ENCODE measurements around the gene VPS37B. TPM values are rescaled to one million over a fixed set of nuclear protein-coding genes. Genes with fewer than 3 reads are reported as not detected.

Gene VPS37B
- total and polyA plus RNA-seq, 2 donors (not counting 3 experiments of a cell fraction or from before 2014, with no cell fraction given), result 39.5 to 45.9 TPM

DNA sequence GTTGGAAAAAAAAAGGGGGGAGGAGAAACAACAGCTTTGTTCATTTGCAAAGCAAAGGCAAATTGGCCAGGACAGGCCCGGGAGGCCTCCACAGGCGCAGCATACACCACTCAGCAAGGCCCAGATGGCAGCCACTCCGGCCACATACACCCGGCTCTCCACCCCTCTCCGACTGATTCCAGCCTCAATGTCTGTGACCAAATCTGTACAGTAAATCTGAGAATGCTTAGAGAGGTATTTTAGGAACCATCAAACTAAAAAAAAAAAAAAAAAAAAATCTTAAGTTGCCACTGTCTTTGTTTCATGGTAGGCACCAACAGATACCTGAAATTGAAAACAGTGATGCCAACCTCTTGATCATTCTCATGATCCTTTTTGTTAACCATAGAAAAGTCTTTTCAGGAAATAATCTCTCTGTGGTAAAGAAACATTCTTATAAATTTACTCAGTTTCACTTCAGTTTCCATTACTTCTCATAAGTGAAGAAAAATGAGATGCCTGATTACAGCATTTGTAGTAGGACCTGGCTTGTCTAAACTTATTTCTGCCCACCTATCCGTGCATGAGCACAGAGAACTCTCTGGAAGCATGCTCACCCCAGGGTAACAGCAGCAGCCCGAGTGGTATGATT lies 20.2 kb downstream of the VPS37B start:
- no peak for FAIRE-seq

More for the DNA sequence above, 20.2 kb downstream of the VPS37B start:
- ChIA-PET CTCF (interaction anchor here (1.0 kb wide), 1 partner anchor 11 kb away, joined by 3 read pairs; no protein-coding TSS in a partner anchor), POLR2A (no interaction called here)
- no peaks in the 10 kb centered on the region for H4K20me1 ChIP-seq (replicated peaks; ENCODE audit: control insufficient read depth, extremely low read depth, insufficient read depth, low read length)
- intact Hi-C loops (cut with micrococcal nuclease), result no loop called here
- BruUV-seq (replicated peaks), result no TSS peak
- H3K79me2 ChIP-seq (ENCODE audit: control insufficient read depth, insufficient read depth, low read length), result peaks cover 87% of the 10 kb centered on the region
- no peak overlapping the region for H3K27ac ChIP-seq (ENCODE audit: insufficient read depth, low read depth, low read length)
- no peak overlapping the region for H3K4me2 ChIP-seq (ENCODE audit: insufficient read depth, low read length)
- dilution Hi-C loops (cut with MboI; ENCODE audit: extremely low pct_ligation_motif_present, low sequenced_read_pairs), result no loop called here
- no peak for DNase-seq (ENCODE audit: low read depth, low spot score)
- no peak overlapping the region for H3K9ac ChIP-seq (replicated peaks; ENCODE audit: extremely low read depth, insufficient read depth, low read length)
- no peaks in the 10 kb centered on the region for H3K9me1 ChIP-seq (replicated peaks; ENCODE audit: control insufficient read depth, extremely low read depth, insufficient read depth, low read length)
- H2AFZ ChIP-seq (ENCODE audit: low read depth, low read length), result no peak overlapping the region
- no peaks in the 10 kb centered on the region for H3K36me3 ChIP-seq (ENCODE audit: control insufficient read depth in 2 of 2, extremely low read depth in 1 of 2, insufficient read depth in 2 of 2, low read length in 2 of 2)
- no peaks in the 10 kb centered on the region for H3K9me3 ChIP-seq (replicated peaks; ENCODE audit: control insufficient read depth, insufficient read depth, low read length)
- peaks cover 26% of the 10 kb centered on the region for H3K4me1 ChIP-seq (ENCODE audit: control insufficient read depth, extremely low read depth, insufficient read depth, low read length)
- no peak overlapping the region for H3K4me3 ChIP-seq (replicated peaks in 1 of 3; ENCODE audit: insufficient read depth in 1 of 3, low read depth in 1 of 3, low read length in 3 of 3)
- H3K27me3 ChIP-seq (ENCODE audit: control insufficient read depth in 2 of 2, insufficient read depth in 2 of 2, low read length in 2 of 2), result no peaks in the 10 kb centered on the region
- TF ChIP-seq MYC (IDR thresholded peaks at IDR 0.05; ENCODE audit: low read depth, low read length) (no peak), POLR2A (IDR thresholded peaks at IDR 0.05; ENCODE audit: low read depth, low read length) (no peak), GATA2 (IDR thresholded peaks at IDR 0.05; ENCODE audit: insufficient read depth, insufficient read length, low read depth, low read length) (no peak), JUN (IDR thresholded peaks at IDR 0.05; ENCODE audit: borderline replicate concordance, insufficient read depth, insufficient read length, low read depth) (no peak)
- TF ChIP-seq, protein P1, sequence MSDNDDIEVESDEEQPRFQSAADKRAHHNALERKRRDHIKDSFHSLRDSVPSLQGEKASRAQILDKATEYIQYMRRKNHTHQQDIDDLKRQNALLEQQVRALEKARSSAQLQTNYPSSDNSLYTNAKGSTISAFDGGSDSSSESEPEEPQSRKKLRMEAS (IDR thresholded peaks at IDR 0.05; ENCODE audit: insufficient read depth, insufficient read length), result no peak
- TF ChIP-seq, protein P2, sequence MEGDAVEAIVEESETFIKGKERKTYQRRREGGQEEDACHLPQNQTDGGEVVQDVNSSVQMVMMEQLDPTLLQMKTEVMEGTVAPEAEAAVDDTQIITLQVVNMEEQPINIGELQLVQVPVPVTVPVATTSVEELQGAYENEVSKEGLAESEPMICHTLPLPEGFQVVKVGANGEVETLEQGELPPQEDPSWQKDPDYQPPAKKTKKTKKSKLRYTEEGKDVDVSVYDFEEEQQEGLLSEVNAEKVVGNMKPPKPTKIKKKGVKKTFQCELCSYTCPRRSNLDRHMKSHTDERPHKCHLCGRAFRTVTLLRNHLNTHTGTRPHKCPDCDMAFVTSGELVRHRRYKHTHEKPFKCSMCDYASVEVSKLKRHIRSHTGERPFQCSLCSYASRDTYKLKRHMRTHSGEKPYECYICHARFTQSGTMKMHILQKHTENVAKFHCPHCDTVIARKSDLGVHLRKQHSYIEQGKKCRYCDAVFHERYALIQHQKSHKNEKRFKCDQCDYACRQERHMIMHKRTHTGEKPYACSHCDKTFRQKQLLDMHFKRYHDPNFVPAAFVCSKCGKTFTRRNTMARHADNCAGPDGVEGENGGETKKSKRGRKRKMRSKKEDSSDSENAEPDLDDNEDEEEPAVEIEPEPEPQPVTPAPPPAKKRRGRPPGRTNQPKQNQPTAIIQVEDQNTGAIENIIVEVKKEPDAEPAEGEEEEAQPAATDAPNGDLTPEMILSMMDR (IDR thresholded peaks at IDR 0.05; ENCODE audit: extremely low read depth in 1 of 2, insufficient read depth in 1 of 2, low read depth in 1 of 2, low read length in 2 of 2), result no peak
